ENCODE data around the gene FBXL16. TPM values are rescaled to one million over a fixed set of nuclear protein-coding genes. Genes with fewer than 3 reads are reported as not detected.

The FBXL16 gene
- total RNA-seq, 4 donors from 2014 or later: 0.21 to 0.37 TPM; not detected in 2

GRCh38 chr16:703406-703805 is 2.2 kb downstream of the FBXL16 start:
- Histone ChIP-seq H3K27me3 (peaks cover 33 to 34% of the 10 kb centered on the region in 2 donors), H3K4me3 (no peak overlapping the region), H3K36me3 (no peaks in the 10 kb centered on the region), H3K9me3 (no peaks in the 10 kb centered on the region), H3K27ac (no peak overlapping the region), H3K4me1 (peaks cover 0 to 10% of the 10 kb centered on the region in 2 donors)
- DNase-seq: no peak
- no peak for TF ChIP-seq POLR2A (IDR thresholded peaks at IDR 0.05)
- no peak for TF ChIP-seq CTCF (IDR thresholded peaks at IDR 0.05)
- intact Hi-C loops (cut with DNase I; ENCODE audit: low total_unique reads): no loop called here

- DNase-seq: no peak
- intact Hi-C loops (cut with DNase I; ENCODE audit: low total_unique reads): no loop called here
- Histone ChIP-seq H3K4me3 (no peak overlapping the region), H3K27me3 (peaks cover 27 to 29% of the 10 kb centered on the region in 2 donors), H3K9me3 (no peaks in the 10 kb centered on the region), H3K4me1 (peaks cover 0 to 10% of the 10 kb centered on the region in 2 donors), H3K27ac (no peak overlapping the region), H3K36me3 (no peaks in the 10 kb centered on the region)
- TF ChIP-seq CTCF (IDR thresholded peaks at IDR 0.05) (no peak), POLR2A (IDR thresholded peaks at IDR 0.05) (no peak)
These were observed 3.3 kb downstream of the FBXL16 start for GRCh38 chr16:702341-702740.

- H3K27me3 ChIP-seq: peaks cover 24% of the 10 kb centered on the region in 2 donors
- intact Hi-C loops (cut with DNase I; ENCODE audit: low total_unique reads): no loop called here
- no peaks in the 10 kb centered on the region for H3K36me3 ChIP-seq
- H3K9me3 ChIP-seq: no peaks in the 10 kb centered on the region
- H3K4me1 ChIP-seq: peaks cover 0 to 6% of the 10 kb centered on the region in 2 donors
- H3K27ac ChIP-seq: no peak overlapping the region
- DNase-seq: no peak
- TF ChIP-seq CTCF (IDR thresholded peaks at IDR 0.05): no peak
- no peak for TF ChIP-seq POLR2A (IDR thresholded peaks at IDR 0.05)
- no peak overlapping the region for H3K4me3 ChIP-seq
These were observed 4.7 kb downstream of the FBXL16 start for GRCh38 chr16:700684-701584.

- peaks cover 0 to 8% of the 10 kb centered on the region in 2 donors for H3K4me1 ChIP-seq
- intact Hi-C loops (cut with DNase I; ENCODE audit: low total_unique reads): no loop called here
- H3K36me3 ChIP-seq: no peaks in the 10 kb centered on the region
- TF ChIP-seq CTCF (IDR thresholded peaks at IDR 0.05): no peak
- H3K27me3 ChIP-seq: peaks cover 27 to 32% of the 10 kb centered on the region in 2 donors
- H3K4me3 ChIP-seq: no peak overlapping the region
- H3K9me3 ChIP-seq: no peaks in the 10 kb centered on the region
- no peak overlapping the region for H3K27ac ChIP-seq
- DNase-seq: no peak
These were observed 6.5 kb downstream of the FBXL16 start for GRCh38 chr16:698911-699671.
